Stimulated activated CD4-positive, alpha-beta T cell treated with anti-CD3 and anti-CD28 coated beads, Interleukin-1b, Interleukin-23, amount 100 ng/mL, for 24 hours (primary cell): Measurements from ENCODE around the gene ZFHX3.

Experiments used
- DNase-seq, 4 experiments: peaks; one replicate each; pipeline ENCODE4 v3.0.0-alpha.2; 2020; ENCODE audit warnings: low read depth in 4 of 4, low spot score in 1 of 4

The ZFHX3 gene

GRCh38 chr16:73041676-73042075 lies 6.3 kb downstream of the ZFHX3 start:
- DNase-seq: no peak

GRCh38 chr16:73040735-73041402 lies 7.1 kb downstream of the ZFHX3 start:
- DNase-seq: no peak

DNA sequence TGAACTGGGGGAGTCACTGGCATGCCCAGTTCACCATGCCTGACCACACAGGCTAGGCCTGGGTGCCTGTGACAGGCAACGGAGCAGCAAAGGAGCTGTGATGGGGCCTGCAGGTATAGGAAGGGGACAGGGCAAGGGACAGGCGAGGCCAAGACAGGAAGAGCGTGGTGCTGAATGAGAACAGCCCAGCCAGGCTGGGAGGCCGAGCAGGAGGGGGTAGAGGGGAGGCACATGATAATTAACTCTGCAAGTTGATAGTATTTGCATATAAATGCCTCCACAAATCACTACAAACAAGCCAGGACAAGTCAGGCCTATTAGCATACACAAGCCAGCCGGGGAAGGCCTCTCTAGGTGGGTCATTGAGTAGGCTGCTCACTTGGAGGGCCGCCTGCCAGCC lies 7.8 kb downstream of the ZFHX3 start:
- no peak for DNase-seq

DNA sequence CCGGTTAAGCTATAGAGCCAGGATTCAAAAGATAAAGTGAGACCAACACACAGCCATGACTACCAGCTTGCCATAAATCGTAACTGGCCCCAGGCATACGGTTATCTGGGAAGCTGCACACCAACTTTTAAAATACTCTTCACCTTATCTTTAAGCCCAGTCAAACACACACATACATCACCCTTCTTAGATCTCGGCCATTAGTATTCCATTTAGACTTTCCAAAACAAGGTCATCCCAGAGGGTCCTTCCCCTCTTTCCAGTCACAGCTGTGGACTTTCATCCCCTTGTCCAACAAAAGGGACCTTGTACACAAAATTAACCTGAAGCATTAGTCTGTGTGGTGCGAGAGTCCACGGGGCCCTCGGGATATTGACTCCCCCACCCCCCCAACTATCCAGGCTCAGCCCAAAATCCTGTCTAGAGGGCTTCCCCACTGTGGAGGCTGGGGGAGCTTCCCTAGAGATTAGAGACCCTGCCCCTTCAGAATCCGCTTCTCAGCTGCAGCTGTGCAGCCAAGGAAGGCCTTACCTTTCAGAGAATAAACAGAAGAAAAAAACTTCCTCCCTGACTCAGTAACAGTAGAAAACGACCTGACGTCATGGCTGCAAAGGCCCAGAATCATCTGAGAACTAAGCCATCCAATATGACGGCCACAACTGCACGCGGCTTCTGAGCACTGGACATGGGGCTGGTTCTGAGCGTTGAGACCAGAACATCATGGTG lies 9.9 kb downstream of the ZFHX3 start:
- DNase-seq: no peak

DNA sequence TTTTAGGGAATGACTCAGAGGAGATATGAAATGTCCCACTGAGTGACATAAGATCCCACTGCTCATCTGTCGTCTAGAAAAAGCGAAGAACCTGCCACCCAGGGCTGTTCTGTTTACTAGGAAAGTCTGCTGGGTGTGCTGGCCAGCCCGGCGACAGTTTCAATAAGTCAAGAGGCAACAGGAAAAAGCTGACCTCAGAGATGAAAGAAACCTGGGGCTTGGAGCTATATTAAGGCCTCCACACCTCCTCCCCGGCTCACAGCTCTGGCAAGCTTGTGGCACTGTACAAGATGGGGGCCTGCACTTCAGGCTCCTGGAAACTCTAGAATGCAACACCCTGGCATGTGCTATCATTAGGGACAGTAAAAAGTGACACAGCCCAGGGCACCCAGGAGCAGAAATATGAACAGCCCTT lies 10.6 kb downstream of the ZFHX3 start:
- DNase-seq: no peak

DNA sequence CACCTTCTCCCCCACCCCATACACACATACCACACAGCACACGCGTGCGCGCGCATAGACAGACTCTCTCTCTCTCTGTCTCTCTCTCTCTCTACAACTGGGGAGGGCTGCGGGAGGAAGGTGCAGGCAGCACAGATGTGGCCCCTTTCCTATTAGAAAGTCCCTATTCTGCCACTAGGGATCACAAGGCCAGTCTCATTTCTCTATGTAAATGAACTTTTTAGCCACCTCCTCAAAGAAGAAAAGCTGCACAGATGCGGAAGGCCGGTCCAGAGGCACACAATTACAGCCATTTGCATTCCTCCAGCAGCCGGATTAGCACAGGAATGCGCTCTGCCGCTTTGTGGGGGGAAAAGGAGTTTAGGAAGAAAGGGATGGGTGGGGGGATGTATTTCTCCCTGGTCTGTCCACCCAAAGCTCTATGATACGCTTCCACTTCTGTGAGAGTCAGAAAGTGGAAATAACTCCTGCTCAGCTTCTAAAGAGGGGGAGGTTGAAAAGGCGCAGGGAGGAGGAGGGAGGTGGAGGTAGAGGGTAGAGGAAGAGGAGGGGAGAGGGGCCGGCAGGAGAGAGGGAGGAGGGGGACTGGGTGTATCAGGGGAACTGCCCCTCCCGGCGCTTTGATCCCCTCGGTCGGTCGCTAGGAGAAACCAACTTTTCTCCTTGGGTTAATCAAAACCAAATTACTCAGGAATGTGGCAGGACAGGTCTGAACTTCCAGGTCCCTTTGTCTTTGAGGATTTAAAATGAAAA lies 11.7 kb downstream of the ZFHX3 start:
- DNase-seq: no peak

GRCh38 chr16:73034374-73034773 lies 13.6 kb downstream of the ZFHX3 start:
- DNase-seq: no peak

- no peak for DNase-seq
Measured at GRCh38 chr16:73033271-73033998, 14.5 kb downstream of the ZFHX3 start.

DNA sequence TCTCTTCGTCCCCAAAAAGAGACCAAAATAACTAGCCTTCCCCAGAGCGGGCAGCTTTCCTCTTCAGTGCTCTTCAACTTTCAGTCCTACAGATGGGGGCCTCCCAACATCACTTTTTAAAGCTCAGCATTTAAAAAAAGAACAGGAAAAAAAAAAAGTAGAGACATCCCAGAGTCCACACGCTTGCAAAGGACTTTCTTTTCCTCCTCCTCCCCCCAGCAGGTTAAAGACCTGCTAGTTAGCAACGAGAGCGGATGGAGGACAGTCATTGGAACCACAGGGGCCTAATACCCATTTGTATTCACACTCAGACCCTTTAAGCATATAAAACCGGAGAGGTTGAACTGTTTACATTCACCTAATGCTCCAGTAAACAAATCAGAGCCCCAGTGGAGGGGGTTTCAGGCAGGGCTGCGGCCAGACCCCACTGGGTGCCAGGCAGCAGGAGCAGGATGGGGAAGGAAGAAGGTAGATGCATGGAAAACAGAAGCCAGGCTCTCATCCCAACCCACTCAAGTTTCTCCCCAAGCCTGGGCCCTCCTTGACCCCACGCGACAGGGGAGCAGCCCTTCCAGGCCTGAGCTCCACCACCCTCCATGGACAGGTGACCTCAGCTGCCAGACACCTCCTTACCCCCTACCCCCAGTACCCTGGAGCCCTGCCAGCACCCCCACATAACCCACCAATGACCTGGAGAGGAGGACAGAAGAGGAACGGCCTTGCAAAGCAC lies 15.2 kb downstream of the ZFHX3 start:
- no peak for DNase-seq

GRCh38 chr16:73031984-73032383 lies 15.9 kb downstream of the ZFHX3 start:
- DNase-seq: no peak

GRCh38 chr16:73031155-73031866 lies 16.6 kb downstream of the ZFHX3 start:
- DNase-seq: no peak

DNA sequence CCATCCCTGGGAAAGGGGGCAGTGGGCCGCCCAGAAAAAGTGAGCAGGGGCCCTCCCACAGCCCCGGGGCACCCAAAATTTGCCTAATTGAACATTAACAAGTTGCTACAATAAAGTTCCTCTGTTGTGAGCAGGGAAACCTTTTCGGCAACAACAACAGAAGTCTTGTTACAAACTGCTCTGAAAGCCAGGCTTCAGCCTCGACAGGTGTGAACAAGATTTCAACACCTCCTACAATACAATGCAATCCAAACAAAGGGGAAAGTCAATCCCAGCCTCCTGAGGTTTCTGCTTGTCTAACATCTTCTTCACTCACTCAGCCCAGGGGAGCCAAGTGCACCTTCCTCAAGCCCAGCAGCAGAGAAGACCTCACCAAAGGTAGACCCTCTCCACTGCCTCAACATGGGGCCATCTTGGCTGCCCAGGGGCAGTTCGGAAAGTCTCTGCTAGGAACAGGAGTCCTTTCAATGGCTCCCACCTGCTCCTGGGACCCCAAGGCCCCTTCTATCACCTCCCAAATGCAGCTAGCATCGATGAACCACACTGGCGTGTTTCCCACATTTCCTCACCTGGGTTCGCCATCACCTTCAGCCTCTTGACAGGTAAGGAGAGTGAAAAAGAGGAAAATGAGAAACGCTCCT lies 19.1 kb downstream of the ZFHX3 start:
- DNase-seq: no peak

GRCh38 chr16:73028263-73028662 lies 19.7 kb downstream of the ZFHX3 start:
- no peak for DNase-seq

DNA sequence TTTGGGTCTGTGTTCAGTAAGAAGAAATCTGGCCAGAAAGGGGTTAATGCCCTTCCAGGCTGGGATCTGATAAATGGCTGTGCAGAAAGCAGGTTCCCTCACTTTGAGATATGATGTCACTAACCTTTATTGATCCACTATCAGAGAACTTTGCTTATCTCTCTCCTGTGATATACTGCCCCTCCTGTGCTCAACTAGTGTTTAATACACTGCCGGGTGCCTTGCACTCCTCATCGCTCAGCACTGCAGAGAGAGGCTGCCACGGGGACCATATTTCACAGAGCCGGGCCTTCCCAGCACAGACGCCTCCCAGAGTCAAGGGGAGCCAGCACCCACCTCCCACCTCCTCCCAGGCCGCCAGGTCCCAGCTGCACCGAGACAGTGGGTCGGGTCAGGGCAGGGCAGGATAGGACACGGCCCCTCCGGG lies 20.2 kb downstream of the ZFHX3 start:
- no peak for DNase-seq

- no peak for DNase-seq
Measured at GRCh38 chr16:73026754-73027684, 20.9 kb downstream of the ZFHX3 start.

GRCh38 chr16:73025856-73026210 lies 22.1 kb downstream of the ZFHX3 start:
- DNase-seq: no peak

GRCh38 chr16:73025151-73025855 lies 22.6 kb downstream of the ZFHX3 start:
- DNase-seq: no peak

DNA sequence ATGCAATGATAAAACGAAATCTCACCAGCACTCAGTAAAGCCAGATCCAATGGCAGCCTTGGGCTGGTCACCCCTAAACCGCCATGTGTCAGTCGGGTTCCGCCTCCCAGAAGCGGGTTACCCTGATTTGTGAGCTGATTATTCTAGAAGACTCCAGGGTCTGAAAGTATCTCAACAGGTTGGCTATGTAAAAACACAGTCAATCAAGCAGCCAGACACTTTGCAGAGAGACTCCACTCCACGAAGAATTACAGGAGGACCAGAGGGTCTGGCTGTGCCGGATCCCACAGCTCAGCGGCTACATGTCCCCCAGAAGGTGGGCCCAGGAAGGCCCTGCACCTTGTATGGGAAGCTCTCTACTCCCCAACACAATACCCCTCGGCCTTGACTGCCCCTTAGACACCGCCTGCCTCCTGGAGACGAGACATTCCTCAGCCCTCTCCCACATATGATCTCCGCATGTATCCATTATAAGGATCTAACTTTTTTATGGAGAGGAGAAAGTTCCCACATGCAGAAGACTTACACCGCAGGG lies 23.3 kb downstream of the ZFHX3 start:
- DNase-seq: no peak
